ENCODE results near the gene WDR55. TPM values are rescaled to one million over a fixed set of nuclear protein-coding genes. Genes with fewer than 3 reads are reported as not detected.
"Not testable (repeated sequence)": the region's sequence is repeated elsewhere in the genome, so short reads cannot be mapped to it uniquely, and the experiment has no call there.

WDR55 gene
- total RNA-seq, result 10 to 100 TPM; 40.1 to 41.1 TPM

DNA sequence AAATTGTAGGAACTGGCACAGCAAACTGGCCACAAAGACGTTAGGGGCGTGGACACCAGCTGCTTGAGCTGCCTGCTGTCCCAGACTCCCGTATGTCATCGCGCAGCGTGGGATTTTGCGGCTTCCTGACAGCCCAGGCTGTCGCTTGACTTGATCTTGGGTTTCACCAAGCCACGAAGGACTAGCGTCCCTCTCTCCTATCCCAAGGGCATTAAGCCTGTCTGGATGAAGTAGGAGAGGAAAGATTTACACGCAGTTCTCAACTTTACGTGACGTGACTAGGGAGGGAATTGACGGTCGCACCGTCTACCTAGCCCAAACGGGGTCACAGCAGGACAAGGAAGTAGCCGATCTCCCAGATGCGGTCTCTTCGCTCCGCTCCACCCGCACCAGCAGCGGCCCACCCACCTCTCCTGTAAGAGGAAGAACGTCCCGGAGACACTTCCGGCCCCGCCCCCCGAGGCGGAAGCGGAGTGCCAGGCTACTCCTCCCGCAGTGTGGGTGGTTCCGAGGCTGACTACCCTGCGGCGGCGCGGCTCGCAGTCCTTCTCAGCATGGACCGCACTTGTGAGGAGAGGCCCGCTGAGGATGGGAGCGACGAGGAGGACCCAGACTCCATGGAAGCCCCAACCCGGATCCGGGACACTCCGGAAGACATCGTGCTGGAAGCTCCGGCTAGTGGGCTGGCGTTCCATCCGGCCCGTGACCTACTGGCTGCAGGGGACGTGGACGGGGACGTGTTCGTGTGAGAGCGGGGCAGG is at the start of gene WDR55:
WDR55 (plus strand) TSS at position 546 of the 761 bp plus-strand sequence; CDS start at position 555, 9 bp downstream.
- peak within 1 kb of the TSS; percentile 96 for H3K27ac Mint-ChIP-seq

DNA sequence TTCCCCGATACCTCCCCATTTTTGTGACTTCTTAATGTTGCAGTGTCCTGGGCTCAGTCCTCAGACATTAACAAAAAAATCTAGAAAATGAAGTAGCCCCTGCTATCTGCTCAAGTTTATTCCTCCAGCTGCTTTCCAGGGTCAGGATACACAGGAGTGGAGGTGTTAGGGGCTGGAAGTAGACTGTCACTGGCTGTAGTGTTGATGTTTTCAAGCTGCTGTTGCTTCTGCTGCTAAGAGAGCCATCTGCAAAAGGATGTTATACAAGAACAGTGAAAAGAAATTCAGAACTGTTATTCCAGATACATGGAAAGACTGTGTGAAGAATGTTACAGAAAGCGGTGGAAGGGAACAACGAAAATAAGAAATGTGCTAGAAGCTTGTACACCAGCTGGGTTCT is 42.4 kb upstream of the WDR55 start:
- no peak overlapping the region for H3K27ac Mint-ChIP-seq
- H3K27me3 Mint-ChIP-seq (ENCODE audit: low read depth), result peaks cover 40% of the 10 kb centered on the region
- POLR2A ChIA-PET, result no interaction called here
- ATAC-seq (no peak), DNase-seq (no peak)
- peaks cover 7% of the 10 kb centered on the region for H3K9me3 Mint-ChIP-seq (ENCODE audit: insufficient read depth)
- no peaks in the 10 kb centered on the region for H3K4me1 Mint-ChIP-seq (ENCODE audit: low read depth)
- CTCF ChIA-PET, result interaction anchor here (1.9 kb wide), 1 partner anchor 12 kb away, joined by 9 read pairs; no protein-coding TSS in a partner anchor
- H3K36me3 Mint-ChIP-seq (ENCODE audit: low read depth), result no peaks in the 10 kb centered on the region
- H3K4me3 Mint-ChIP-seq, result no peak overlapping the region

More for the DNA sequence above, at the start of gene WDR55:
- ChIA-PET POLR2A (interaction anchor here (0.9 to 5.8 kb wide), 10 partner anchors 12 to 942 kb away, joined by 3 to 44 read pairs (median 4); partner anchors contain the start of genes EIF4EBP3, HARS1, HARS2 and IK), CTCF (interaction anchor here (0.7 to 3.1 kb wide), 3 partner anchors 11 to 47 kb away, joined by 4 to 13 read pairs (median 5); partner anchors contain the start of genes IK and NDUFA2)
- DNase-seq (peak; percentile 97), ATAC-seq (peak; percentile 93)
- H3K4me3 Mint-ChIP-seq, result peak within 1 kb of the TSS; percentile 98
- no peaks in the 10 kb centered on the region for H3K27me3 Mint-ChIP-seq (ENCODE audit: low read depth)
- peaks cover 75% of the 10 kb centered on the region for H3K36me3 Mint-ChIP-seq (ENCODE audit: low read depth)
- peaks cover 35% of the 10 kb centered on the region for H3K4me1 Mint-ChIP-seq (ENCODE audit: low read depth)
- H3K9me3 Mint-ChIP-seq (ENCODE audit: insufficient read depth), result no peaks in the 10 kb centered on the region

GRCh38 chr5:140623061-140623460 is 41.6 kb upstream of the WDR55 start:
- ATAC-seq; DNase-seq; H3K36me3 Mint-ChIP-seq (ENCODE audit: low read depth); H3K4me3 Mint-ChIP-seq; H3K27ac Mint-ChIP-seq; POLR2A ChIA-PET; H3K4me1 Mint-ChIP-seq (ENCODE audit: low read depth): not testable (repeated sequence)
- peaks cover 37% of the 10 kb centered on the region for H3K27me3 Mint-ChIP-seq (ENCODE audit: low read depth)
- CTCF ChIA-PET, result interaction anchor here (1.9 kb wide), 1 partner anchor 12 kb away, joined by 9 read pairs; no protein-coding TSS in a partner anchor
- H3K9me3 Mint-ChIP-seq (ENCODE audit: insufficient read depth), result peaks cover 13% of the 10 kb centered on the region

- H3K27ac Mint-ChIP-seq; DNase-seq; H3K4me1 Mint-ChIP-seq (ENCODE audit: low read depth); H3K4me3 Mint-ChIP-seq; H3K36me3 Mint-ChIP-seq (ENCODE audit: low read depth); ATAC-seq; CTCF ChIA-PET: not testable (repeated sequence)
- H3K9me3 Mint-ChIP-seq (ENCODE audit: insufficient read depth), result peaks cover 16% of the 10 kb centered on the region
- POLR2A ChIA-PET, result interaction anchor here (0.7 kb wide), 1 partner anchor 12 kb away, joined by 3 read pairs; no protein-coding TSS in a partner anchor
- H3K27me3 Mint-ChIP-seq (ENCODE audit: low read depth), result peaks cover 25% of the 10 kb centered on the region
These were observed 39.8 kb upstream of the WDR55 start for GRCh38 chr5:140624886-140625285.

GRCh38 chr5:140627972-140628371 is 36.7 kb upstream of the WDR55 start:
- ChIA-PET CTCF (no interaction called here), POLR2A (no interaction called here)
- H3K9me3 Mint-ChIP-seq (ENCODE audit: insufficient read depth), result peaks cover 16% of the 10 kb centered on the region
- no peak for ATAC-seq
- no peak overlapping the region for H3K27ac Mint-ChIP-seq
- H3K27me3 Mint-ChIP-seq (ENCODE audit: low read depth), result peaks cover 29% of the 10 kb centered on the region
- H3K36me3 Mint-ChIP-seq (ENCODE audit: low read depth), result peaks cover 2% of the 10 kb centered on the region
- DNase-seq, result no peak
- H3K4me3 Mint-ChIP-seq, result no peak overlapping the region
- H3K4me1 Mint-ChIP-seq (ENCODE audit: low read depth), result peaks cover 14% of the 10 kb centered on the region

GRCh38 chr5:140628711-140629110 is 36.0 kb upstream of the WDR55 start:
- peaks cover 30% of the 10 kb centered on the region for H3K27me3 Mint-ChIP-seq (ENCODE audit: low read depth)
- no peak for DNase-seq
- no peak overlapping the region for H3K27ac Mint-ChIP-seq
- H3K4me3 Mint-ChIP-seq, result no peak overlapping the region
- peaks cover 2% of the 10 kb centered on the region for H3K36me3 Mint-ChIP-seq (ENCODE audit: low read depth)
- H3K4me1 Mint-ChIP-seq (ENCODE audit: low read depth), result peaks cover 20% of the 10 kb centered on the region
- H3K9me3 Mint-ChIP-seq (ENCODE audit: insufficient read depth), result peaks cover 16% of the 10 kb centered on the region
- CTCF ChIA-PET, result no interaction called here
- POLR2A ChIA-PET, result no interaction called here
- no peak for ATAC-seq

- H3K9me3 Mint-ChIP-seq (ENCODE audit: insufficient read depth), result peaks cover 16% of the 10 kb centered on the region
- ChIA-PET CTCF (interaction anchor here (0.7 to 2.3 kb wide), 5 partner anchors 8 to 286 kb away, joined by 3 to 7 read pairs (median 3); no protein-coding TSS in a partner anchor), POLR2A (no interaction called here)
- no peak for DNase-seq
- no peak for ATAC-seq
- H3K36me3 Mint-ChIP-seq (ENCODE audit: low read depth), result peaks cover 2% of the 10 kb centered on the region
- H3K4me1 Mint-ChIP-seq (ENCODE audit: low read depth), result peaks cover 30% of the 10 kb centered on the region
- peaks cover 31% of the 10 kb centered on the region for H3K27me3 Mint-ChIP-seq (ENCODE audit: low read depth)
- no peak overlapping the region for H3K27ac Mint-ChIP-seq
- no peak overlapping the region for H3K4me3 Mint-ChIP-seq
These were observed 34.2 kb upstream of the WDR55 start for GRCh38 chr5:140630292-140631035.

DNA sequence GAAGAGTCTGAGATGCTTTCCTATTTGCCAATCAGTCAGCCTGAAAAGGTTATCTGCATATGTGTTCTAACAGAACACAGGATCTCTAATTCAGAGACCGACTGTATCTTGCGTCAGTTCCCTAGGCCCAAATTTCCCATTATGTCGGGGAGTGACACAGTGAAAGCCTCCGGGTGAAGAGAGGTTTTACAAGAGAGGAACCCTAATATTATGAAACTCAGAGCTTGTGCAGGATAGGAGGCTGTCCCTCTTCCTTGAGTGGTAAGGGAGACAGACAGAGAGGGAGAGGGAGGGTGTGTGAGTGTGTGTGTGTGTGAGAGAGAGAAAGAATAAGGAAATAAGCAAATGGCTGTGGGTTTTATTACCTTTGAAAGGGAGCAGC is 33.7 kb upstream of the WDR55 start:
- no peak overlapping the region for H3K27ac Mint-ChIP-seq
- ATAC-seq (no peak), DNase-seq (no peak)
- ChIA-PET POLR2A (no interaction called here), CTCF (interaction anchor here (0.6 to 2.3 kb wide), 5 partner anchors 44 to 287 kb away, joined by 3 to 7 read pairs (median 3); no protein-coding TSS in a partner anchor)
- peaks cover 28% of the 10 kb centered on the region for H3K27me3 Mint-ChIP-seq (ENCODE audit: low read depth)
- H3K9me3 Mint-ChIP-seq (ENCODE audit: insufficient read depth), result peaks cover 16% of the 10 kb centered on the region
- H3K4me3 Mint-ChIP-seq, result no peak overlapping the region
- peaks cover 2% of the 10 kb centered on the region for H3K36me3 Mint-ChIP-seq (ENCODE audit: low read depth)
- H3K4me1 Mint-ChIP-seq (ENCODE audit: low read depth), result peaks cover 31% of the 10 kb centered on the region

DNA sequence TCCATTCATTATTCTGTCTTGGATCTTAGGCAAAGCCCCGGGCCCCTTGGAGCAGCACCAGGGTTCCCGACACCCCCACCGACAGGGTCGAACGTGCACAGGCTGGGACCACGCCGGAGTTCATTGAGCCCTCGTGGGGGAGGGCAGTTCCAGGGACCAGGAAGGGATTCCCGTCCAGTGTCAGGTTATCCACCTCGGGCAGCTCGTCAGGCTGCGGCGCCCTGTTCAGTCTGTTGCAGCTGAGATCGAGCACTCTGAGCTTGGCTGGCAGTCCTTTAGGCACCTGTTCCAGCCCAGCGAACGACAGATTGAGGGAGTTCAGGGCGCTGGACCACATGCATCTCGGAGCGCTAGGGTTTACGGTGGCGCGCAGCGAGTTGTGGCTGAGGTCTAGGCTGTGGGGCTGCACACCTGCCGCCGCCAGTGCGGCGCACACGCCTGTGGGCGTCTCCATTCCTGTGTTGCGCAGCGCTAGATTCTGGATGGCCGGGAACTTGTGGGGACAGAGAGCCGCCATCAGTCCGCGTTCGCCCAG is 32.8 kb upstream of the WDR55 start:
- ChIA-PET POLR2A (interaction anchor here (1.0 to 1.2 kb wide), 3 partner anchors 15 to 231 kb away, joined by 3 to 6 read pairs (median 5); partner anchors contain the start of genes ANKHD1, IK and NDUFA2), CTCF (interaction anchor here (1.1 to 2.3 kb wide), 7 partner anchors 14 to 268 kb away, joined by 3 to 7 read pairs (median 6); no protein-coding TSS in a partner anchor)
- peak overlapping the region; percentile 75 for H3K4me3 Mint-ChIP-seq
- peaks cover 27% of the 10 kb centered on the region for H3K27me3 Mint-ChIP-seq (ENCODE audit: low read depth)
- H3K9me3 Mint-ChIP-seq (ENCODE audit: insufficient read depth), result peaks cover 13% of the 10 kb centered on the region
- DNase-seq (peak; percentile 42), ATAC-seq (peak; percentile 54)
- peaks cover 31% of the 10 kb centered on the region for H3K4me1 Mint-ChIP-seq (ENCODE audit: low read depth)
- no peak overlapping the region for H3K27ac Mint-ChIP-seq
- H3K36me3 Mint-ChIP-seq (ENCODE audit: low read depth), result peaks cover 2% of the 10 kb centered on the region

- H3K27ac Mint-ChIP-seq, result peak overlapping the region; percentile 57
- H3K36me3 Mint-ChIP-seq (ENCODE audit: low read depth), result peaks cover 2% of the 10 kb centered on the region
- H3K4me1 Mint-ChIP-seq (ENCODE audit: low read depth), result peaks cover 31% of the 10 kb centered on the region
- ChIA-PET POLR2A (interaction anchor here (0.5 to 1.2 kb wide), 5 partner anchors 15 to 231 kb away, joined by 3 to 6 read pairs (median 3); partner anchors contain the start of genes ANKHD1, IK and NDUFA2), CTCF (interaction anchor here (0.8 to 2.3 kb wide), 12 partner anchors 13 to 280 kb away, joined by 3 to 7 read pairs (median 4); partner anchors contain the start of genes EIF4EBP3, IK and NDUFA2)
- ATAC-seq (peak; percentile 84), DNase-seq (peak; percentile 59)
- H3K4me3 Mint-ChIP-seq, result peak overlapping the region; percentile 75
- H3K9me3 Mint-ChIP-seq (ENCODE audit: insufficient read depth), result peaks cover 7% of the 10 kb centered on the region
- H3K27me3 Mint-ChIP-seq (ENCODE audit: low read depth), result peaks cover 24% of the 10 kb centered on the region
These were observed 32.2 kb upstream of the WDR55 start for GRCh38 chr5:140632366-140633020.

Measured in activated CD8-positive, alpha-beta T cell treated with anti-CD3 and anti-CD28 coated beads, Interleukin-2, amount 10 ng/mL, durations not matched to agents 7 days and 5 days (primary cell).